HG03520 (cell line): ENCODE data around the gene FOXF2.

Source experiments
- ATAC-seq: cut with Tn5 transposase; IDR thresholded peaks from one replicate; pipeline ENCODE4 v1.9.1; 2021; ENCODE audit warnings: mild to moderate bottlenecking, moderate library complexity; ENCODE audit not compliant: unreplicated experiment

FOXF2 gene

DNA sequence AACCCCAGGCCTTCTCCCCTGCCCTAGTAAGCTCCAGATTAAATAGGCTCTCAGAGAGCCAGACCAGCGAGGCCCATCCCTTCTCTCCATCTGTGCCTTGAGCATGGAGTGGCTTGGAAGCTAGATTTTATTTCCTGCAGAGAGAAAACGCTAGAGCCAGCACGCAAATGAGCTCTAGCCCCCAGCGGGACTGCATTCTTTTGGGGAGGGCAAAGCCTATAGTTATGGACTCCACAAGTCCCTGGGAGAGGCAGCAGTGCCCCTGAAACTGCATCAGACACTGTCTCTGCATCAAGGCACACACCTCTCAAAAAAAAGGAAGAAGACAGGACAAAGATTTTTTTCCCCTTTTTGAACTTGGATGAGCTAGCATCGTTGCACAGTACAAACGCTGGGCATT lies 15.8 kb downstream of the FOXF2 start:
- ATAC-seq: no peak

DNA sequence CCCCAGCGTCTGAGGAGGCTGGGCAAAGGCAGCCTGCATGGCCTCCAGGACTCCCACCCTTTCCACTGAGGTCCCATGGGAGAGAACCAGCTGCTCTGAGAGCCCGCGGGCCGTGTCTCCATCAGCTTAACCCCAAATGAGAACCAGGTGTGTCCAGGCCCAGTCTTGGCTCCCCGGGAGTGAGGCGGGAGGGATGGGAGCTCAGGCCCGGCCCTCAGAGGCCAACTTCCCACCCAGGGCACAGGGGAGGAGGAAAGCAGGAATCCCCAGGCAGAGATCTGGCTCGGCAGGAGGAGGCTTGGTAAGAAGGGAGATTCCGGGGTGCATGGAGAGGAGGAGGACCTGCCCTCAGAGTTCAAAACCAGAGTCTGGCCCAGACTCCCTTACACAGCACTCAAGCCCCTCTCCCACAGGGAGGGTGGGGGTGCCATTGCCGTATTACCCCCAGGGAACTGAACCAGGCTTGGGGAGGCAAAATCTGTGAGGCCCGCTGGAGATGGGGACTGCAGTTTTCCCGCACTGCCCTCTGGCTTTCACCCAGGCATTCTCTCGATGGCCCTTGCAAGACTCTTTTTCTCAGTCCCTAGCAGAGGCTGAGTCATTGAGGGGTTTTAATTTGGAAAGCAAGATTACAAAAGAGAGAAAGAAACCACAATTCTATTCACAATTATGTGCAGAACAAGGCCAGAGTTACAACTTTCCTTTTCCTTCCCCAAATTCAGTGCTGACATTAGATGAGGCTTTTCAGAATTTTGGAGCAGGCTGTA lies 17.1 kb downstream of the FOXF2 start:
- no peak for ATAC-seq

DNA sequence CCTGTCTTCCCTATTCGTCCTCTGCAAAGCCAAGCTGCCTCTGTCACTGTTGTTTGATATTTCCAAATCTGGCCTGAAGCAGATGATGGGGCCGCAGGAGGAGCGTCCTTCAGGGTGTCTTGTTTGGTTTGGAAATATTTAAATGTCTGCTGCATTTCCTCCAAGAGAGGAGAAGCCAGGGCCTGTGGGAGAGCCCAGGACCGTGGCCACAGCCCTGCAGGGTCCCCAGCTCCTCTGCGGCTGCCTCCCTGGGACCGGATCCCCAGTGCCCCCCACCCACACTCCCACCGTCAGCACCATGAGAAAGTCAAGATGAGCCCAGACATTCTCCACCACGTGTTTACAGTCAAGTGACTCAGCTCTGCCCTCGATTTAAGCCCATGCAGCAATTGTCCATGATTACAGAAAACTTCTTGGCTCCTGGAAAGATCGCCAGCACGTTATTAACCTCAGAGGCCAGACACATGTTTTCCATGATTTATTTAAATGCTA lies 18.2 kb downstream of the FOXF2 start:
- no peak for ATAC-seq

DNA sequence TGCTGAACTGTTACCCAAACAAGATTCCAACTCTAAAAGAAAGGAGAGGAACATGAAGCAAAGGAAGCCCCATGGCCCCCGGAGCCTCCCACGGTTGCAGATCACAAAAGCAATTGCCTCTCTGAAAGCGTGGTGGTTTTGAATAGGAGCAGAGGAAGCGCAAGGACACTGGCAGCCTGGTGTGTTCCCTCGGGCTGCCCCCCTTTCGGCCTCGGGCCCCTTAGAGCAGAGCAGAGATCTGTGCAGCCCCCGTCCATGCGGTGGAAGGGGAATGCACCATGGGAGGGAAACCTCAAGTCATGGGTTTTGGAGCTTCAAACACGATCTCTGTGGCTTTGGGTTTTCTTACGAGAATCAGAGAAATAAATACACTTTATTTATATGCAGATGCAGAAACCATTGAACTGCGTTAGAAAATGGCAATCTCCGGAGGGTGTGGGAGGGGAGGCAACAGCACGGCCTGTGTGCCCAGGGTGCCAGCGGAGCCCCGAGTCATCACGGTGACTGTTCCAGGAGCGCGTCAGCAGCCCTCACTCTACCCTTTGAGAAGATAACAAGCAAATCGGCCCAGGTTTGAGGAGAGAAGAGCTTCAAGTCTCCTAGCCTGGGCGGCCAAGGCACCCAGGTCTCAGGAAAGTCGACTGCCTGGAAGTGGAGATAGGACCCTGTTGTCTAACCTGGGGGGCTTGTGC lies 20.5 kb downstream of the FOXF2 start:
- no peak for ATAC-seq

DNA sequence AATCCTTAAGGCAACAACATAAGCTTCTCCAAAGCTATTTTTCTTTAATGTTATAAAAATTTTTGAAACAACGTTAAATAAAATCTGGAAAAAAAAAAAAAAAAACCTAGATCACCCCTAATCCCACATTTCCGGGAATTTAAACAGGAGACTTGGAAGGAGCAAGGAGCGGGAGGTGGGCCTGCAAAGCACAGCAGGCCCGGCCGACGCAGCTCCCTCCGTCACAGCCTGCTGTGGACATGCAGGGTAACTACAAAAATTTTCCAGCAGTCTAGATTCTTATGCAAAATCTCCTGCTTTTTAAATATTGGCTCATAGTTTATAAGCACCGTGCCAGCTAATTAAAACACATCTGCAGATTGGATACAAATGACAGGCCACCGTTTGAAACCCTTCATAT lies 23.5 kb downstream of the FOXF2 start:
- ATAC-seq: no peak

DNA sequence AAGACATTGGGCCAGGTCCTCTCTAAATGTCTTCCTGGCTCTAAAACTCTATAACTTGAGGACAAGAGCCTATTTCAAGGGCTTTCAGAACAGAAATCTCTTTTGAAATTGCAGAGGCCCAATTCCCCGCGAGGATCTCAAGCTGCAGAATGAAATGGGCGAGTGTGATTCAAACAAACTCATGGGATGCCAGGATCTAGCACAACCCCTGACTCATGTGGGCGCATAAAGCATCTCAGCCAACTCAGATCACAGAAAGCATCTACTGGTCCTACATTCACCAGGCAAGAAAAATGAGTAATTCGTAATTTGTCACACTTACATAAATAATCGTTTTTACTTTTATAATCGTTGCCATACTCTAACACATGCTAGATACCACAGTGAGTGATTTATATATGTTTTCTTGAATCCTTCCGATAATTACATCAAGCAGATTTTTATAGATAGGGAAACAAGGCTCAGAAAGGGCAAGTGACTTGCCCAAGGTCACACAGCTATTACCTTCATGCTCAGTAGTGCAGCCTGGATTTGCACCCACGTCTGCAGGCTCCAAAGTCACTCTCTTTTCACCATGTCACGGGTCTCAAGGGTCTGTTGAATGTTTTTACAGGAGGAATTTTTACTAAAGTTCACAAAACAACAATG lies 26.2 kb downstream of the FOXF2 start:
- no peak for ATAC-seq

DNA sequence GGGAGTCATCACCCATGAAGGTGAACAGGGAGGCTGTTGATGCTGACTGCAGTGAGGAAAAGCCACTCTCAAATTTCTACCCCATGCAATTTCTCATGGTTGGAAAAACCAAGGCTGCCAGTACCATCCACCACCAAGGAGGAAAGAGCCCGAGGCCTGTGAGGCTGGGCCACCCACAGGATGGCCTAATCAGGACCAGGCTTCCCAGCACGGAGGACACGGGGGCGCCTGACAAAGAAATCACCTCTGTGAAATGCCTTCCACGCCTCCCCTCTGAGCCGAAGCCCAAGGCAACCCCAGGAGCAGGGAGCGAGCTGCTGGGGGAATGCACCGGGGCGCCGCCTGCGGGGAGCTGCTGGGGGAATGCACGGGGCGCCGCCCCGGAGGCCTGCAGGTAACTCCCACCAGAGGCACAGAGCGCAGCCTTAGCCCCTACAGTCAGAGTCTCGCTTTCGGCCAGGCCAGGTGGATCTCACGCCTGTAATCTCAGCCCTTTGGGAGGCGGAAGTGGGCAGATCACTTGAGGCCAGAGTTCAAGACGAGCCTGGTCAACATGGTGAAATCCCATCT lies 26.9 kb downstream of the FOXF2 start:
- ATAC-seq: no peak

DNA sequence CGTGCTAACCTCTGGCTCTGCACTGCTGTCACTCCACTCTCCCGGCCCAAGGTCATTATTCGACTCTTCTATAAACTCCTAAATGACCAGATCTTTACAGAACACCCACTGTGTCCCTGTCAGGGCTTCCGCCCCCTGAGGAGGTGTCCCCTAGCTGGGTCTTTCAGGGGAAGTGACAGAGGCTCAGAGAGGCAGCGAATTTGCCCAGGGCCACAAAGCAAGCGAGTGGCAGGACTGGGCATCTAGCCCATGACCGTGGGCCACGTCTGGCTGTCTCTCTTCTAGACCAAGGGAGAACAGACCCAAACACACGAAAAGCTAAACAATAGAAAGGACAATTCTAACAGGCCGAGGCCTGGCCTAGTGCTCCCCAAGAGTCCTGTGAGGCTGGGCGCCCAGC lies 27.4 kb downstream of the FOXF2 start:
- no peak for ATAC-seq

DNA sequence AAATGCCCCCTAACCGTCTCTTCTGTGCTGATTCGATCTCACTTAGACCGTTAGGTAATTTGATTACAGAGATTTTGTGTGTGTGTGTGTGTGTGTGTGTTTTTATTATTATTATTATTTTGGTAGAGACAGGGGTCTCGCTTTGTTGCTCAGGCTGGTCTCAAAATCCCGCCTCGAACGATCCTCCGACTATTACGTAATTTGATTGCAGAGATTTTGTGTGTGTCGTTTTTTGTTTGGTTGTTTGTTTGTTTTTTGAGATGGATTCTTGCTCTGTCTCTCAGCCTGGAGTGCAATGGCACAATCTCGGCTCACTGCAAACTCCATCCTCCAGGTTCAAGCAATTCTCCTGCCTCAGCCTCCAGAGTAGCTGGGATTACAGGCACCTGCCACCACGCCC lies 28.3 kb downstream of the FOXF2 start:
- no peak for ATAC-seq

DNA sequence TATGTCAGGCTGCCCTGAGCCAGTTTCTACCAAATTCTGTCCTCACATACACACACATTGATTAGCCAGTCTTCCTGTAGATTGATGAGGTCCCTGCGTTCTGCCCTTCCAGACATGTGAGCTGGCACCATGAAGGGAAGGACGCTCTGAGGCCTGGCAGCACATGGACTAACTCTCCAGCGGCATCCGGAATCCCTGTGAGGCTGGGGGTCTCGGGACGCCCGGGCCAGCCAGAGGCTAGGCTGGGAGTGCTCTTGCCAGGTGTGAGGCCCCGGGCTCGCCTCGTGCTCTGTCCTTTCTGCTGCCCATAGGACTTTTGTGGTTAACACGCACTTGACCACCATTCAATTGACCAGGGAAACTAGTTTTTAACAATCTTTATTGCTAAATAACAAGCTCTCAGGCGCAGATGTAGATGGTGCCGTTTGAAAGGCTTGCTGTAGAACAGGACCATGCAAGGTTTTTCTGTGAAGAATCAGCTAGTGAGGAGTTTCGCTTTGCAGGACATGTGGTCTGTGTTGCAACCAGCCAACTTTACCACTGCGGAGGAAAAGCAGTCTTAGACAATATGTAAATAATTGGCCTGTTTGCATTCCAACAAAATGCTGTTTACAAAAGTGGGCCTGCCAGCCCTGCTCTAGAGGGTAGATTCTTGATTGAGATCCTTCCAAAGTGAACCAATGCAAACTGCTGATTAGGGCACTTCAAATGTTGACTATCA lies 29.3 kb downstream of the FOXF2 start:
- ATAC-seq: no peak

DNA sequence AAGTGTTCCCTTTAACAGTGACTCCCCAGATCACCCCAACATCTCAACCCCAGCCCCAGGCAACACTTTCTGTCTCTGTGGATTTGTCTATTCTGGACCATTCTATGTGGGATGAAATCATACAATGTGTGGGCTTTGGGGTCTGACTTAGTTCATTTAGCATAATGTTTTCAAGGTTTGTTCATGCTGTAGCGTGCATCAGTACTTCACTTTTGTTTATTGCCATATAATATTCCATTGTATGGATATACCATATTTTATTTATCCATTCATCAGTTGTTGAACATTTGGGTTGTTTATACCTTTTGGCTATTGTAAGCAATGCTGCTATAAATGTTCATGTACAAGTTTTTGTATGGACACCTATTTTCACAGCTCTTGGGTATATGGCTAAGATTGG lies 31.0 kb downstream of the FOXF2 start:
- ATAC-seq: no peak

DNA sequence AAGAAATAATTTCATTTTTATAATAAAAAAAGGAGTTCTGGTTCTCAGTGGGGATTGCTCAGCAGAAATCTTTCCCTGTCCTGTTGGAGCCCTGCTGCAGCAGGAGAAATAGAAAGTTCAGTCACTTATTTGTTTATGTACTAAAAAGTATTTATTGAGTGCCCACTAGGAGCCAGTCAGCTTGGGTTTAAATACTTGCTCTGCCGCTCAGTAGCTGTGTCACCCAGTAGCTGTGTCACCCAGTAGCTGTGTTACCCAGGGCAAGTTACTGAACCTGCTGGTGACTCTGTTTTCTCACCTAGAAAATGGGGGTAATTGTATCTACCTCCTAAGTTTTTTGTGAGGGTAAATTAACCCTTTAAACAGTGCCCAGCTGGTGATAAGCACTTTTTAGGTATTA lies 32.9 kb downstream of the FOXF2 start:
- no peak for ATAC-seq

DNA sequence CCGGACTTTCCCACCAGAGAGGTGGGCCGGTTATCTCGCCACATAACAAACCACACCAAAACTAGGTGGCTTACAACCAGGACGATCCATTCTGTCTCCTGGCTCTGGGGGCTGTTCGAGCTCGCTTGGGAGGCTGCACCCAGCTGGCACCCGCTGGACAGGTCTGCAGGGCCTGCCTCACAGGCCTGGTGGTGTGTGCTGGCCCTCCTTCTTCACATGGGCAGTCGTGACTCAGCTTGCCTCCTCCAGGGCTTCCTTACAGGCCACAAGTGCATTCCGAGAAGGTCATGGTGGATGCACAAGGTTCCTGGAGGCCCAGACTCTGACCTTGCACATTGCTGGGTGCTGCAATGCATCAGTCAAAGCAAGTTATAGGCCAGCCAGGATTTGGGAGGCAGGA lies 34.2 kb downstream of the FOXF2 start:
- ATAC-seq: no peak

DNA sequence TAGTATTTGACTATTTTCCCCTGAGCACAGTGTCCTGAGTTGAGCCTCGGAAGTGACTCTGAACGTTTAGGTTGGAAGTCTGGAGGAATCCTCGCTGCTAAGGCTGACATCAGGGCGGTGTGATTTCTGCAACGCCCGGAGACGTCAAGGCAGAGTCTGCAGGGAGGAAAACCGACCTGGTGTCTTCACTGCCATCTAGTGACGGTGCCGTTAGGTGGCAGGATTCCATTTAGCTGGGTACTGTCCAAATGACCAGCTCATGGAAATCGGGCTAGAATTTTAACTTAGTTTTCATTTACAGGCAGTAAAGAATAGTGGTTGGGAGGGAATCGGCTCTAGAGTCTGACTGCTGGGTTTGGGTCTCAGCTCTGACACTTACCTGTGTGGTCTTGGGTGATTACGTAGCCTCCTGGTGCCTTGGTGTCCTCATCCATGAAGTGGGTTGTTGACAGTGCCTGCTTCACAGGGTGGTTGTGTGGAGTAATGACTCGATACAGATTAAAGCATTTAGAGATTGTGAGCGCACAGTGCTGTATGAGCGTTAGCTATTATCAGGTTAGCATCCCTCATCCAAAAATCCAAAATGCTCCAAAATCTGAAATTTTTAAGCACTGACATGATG lies 35.0 kb downstream of the FOXF2 start:
- ATAC-seq: no peak

DNA sequence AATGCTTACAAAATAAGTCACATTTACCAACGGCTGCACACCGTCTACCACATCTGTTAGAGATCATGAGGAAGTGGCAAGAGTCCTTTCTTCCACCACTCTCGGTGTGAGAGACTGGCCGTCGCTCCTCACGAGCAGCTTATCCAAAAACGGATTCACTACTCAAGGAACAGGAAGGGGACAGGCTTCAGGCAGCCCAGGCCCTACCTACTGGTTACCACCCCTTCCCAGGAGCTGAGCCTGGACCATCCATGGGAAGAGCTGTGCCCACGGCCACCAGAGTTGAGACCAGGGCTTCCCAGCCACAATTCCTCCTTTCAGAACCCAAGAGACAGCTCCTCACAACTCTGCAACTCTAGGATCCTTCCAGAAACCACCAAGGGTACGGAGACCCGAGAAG lies 37.0 kb downstream of the FOXF2 start:
- no peak for ATAC-seq

DNA sequence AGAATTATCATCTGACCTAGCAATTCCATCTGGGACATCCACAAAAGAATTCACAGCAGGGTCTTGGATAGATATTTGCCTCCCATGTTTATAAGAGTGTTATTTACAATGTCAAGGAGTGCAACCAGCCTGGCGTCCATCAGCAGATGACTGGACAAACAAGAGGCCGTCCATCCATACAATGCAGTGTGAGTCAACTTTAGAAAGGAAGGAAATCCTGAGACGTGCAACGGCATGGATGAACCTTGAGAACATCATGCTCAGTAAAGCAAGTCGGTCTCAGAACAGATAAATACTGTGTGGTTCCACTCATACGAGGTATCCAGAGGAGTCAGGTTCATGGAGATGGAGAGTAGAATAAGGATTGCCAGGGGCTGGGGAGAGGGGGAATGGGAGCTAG lies 46.4 kb downstream of the FOXF2 start:
- no peak for ATAC-seq

DNA sequence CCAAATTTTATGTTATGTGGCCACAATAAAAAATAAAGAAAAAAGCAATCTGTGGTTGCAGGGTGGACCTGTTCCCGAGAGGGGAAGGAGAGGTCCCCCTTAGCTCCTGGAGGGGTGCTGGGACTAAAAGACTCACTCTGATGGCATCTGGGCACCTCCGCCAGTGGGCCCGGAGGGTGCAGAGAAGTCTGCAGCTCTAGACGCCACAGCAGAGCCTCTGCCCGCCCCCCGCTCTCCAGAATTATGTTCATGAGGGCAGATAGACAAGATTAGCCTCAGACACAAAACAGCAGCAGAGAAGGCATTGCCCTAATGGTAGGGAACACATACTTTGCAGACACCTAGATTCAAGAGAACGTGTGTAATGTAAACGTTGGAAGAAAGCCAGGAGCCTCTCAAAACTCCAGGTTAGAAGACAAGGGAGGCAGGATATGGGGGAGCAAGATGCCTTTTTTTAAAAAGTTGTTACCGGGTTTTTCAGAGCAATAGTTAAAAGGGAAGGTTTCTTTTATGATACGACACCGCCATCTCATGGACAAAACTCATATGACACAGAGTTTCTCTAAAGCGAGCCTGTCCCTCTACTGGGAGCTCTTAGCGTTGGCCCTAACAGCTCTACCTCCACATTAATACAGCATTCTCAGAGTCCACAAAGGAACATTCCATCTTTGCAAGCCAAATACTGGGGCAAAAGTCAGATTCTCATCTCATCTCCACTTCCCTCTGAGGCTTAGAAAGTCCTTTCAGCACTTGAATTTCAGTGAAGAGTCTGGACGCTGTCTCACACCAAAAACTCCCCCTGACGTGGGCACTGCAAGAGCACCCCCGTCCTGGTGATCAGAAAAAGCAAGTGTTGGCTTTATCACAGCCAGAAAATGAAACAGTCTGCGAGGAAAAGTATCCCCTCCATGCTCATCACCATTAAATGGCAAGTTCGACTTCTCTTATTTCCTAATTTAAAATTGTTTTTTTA lies 47.2 kb downstream of the FOXF2 start:
- peak; percentile 65 for ATAC-seq

DNA sequence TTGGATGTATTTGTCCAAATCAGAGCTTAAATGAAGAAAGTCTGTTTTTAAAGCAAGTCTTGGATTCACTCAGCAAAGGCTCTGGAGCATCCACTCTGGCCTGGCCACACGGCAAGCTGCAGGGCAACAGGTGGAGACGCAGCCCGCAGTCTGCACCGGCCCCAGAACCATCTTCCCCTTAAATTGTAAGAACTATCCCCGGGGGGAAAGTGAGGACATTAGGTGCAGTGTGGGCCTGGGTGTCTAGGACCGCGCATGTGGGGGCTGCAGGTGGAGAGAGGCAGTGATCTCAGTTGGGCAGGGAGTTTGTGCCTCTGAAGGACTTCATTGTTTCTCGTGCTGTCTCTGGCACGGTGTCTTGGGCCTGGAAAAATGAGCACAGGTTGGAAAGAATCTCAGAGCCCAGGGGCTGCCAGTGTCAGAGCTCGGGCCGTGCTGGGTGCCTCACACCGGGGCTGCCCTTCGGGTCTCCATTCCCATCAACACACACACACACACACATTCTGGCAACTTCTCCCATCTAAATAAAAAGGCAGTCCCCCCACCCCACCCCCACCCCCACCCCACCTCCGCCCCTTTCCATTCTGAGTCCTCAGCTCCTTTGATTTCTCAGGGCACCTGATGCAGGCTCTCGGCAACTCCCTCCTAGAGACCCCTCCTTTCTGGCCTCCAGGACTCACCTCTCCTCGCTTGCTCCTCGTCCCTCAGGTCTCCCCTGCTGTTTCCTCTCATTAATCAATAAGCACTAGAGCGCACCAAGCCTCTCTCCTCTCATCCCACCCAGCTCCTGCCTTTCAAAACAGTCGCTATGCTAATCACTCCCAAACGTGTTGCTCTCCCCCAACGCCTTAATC lies 48.4 kb downstream of the FOXF2 start:
- ATAC-seq: no peak
